ENCODE data around the gene FGR. TPM values are rescaled to one million over a fixed set of nuclear protein-coding genes. Genes with fewer than 3 reads are reported as not detected.
A peak's percentile ranks its signal among the peaks of the same experiment; 100 is the strongest.

Gene FGR
- total and polyA plus RNA-seq, 2 donors (not counting 1 experiment from before 2014, with no cell fraction given) = 57.0 to 295 TPM

DNA sequence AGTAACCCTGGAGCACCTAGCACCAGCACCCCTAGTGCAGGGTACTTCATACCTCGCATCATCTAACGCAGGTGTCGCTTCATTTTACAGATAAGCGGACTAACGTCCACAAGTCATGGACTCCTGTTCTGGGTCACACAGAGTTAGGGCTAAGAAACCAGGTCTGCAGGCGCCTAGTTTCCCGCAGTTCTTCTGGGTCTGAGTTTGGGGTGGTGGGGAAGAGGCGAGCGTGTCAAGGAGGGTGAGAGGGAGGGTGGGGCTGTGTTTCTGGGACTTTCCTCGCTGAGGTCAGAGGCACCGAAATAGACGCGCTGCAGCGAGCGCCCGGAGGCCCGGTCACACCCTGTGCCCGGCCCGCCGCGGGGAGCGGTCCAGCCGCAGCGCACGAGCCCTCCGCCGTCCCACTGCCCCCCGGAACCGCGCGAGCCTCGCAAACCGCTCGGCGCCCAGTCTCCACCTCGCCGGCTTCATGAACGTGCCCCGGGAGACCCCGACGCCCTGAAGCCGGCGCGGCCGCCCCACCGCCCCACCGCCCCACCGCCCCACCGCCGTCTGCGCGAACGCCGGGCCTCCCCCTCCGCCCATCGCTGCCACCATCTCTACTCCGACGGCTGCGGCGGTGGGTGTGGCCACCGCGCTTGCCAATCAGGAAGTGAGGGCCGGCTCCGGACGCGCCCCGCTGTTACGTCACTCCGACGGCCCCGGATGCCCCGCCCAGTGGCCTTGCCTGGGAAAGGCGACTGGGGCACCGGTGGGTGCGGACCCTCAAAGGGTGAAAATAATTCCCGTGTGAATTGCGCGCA lies 24.7 kb upstream of the FGR start:
- Histone ChIP-seq H3K27me3 (replicated peaks in 1 of 4; ENCODE audit: control extremely low read depth in 1 of 4, control insufficient read depth in 3 of 4, insufficient read depth in 4 of 4, low read length in 3 of 4) (no peaks in the 10 kb centered on the region), H4K20me1 (ENCODE audit: control insufficient read depth, insufficient read depth, low read length, poor library complexity, severe bottlenecking) (no peaks in the 10 kb centered on the region), H3K36me3 (replicated peaks in 1 of 2; ENCODE audit: control extremely low read depth in 1 of 2, control insufficient read depth in 1 of 2, extremely low read depth in 1 of 2, insufficient read depth in 2 of 2, low read length in 1 of 2) (no peaks in the 10 kb centered on the region), H3K79me2 (ENCODE audit: control insufficient read depth, insufficient read depth, low read length) (no peaks in the 10 kb centered on the region), H3K4me3 (ENCODE audit: control extremely low read depth in 1 of 5, extremely low read depth in 1 of 5, insufficient read depth in 1 of 5, low read depth in 2 of 5, low read length in 4 of 5) (peak overlapping the region; percentile 22 to 65 (median 39)), H2AFZ (ENCODE audit: insufficient read depth, low read depth, low read length, poor library complexity, severe bottlenecking) (peak overlapping the region; percentile 65), H3K9ac (ENCODE audit: low read length) (peak overlapping the region; percentile 73), H3K4me1 (ENCODE audit: control insufficient read depth in 2 of 2, insufficient read depth in 2 of 2, low read length in 2 of 2) (peaks cover 42 to 68% of the 10 kb centered on the region in 2 donors), H3K27ac (ENCODE audit: low read length in 2 of 2) (peak overlapping the region; percentile 98 to 100), H3K9me3 (ENCODE audit: control extremely low read depth in 1 of 3, control insufficient read depth in 2 of 3, insufficient read depth in 1 of 3, low read length in 2 of 3) (no peaks in the 10 kb centered on the region), H3K4me2 (replicated peaks; ENCODE audit: low read depth, low read length, poor library complexity, severe bottlenecking) (peak overlapping the region; percentile 89)
- peak; percentile 96 for DNase-seq
- H3K9me3 Mint-ChIP-seq (ENCODE audit: insufficient read depth) = no peaks in the 10 kb centered on the region
- H3K27ac Mint-ChIP-seq = peak overlapping the region; percentile 99
- peak; percentile 70 for ATAC-seq (ENCODE audit: low read depth)
- peaks cover 61% of the 10 kb centered on the region for H3K4me1 Mint-ChIP-seq
- CTCF ChIA-PET = interaction anchor here (1.2 to 8.8 kb wide), 14 partner anchors 10 to 264 kb away, joined by 3 to 473 read pairs (median 8); partner anchors contain the start of gene AHDC1
- TF ChIP-seq EZH2 (IDR thresholded peaks at IDR 0.05; ENCODE audit: borderline replicate concordance, insufficient read depth, low read depth, low read length, poor library complexity, severe bottlenecking) = no peak
- TF ChIP-seq, protein P1, sequence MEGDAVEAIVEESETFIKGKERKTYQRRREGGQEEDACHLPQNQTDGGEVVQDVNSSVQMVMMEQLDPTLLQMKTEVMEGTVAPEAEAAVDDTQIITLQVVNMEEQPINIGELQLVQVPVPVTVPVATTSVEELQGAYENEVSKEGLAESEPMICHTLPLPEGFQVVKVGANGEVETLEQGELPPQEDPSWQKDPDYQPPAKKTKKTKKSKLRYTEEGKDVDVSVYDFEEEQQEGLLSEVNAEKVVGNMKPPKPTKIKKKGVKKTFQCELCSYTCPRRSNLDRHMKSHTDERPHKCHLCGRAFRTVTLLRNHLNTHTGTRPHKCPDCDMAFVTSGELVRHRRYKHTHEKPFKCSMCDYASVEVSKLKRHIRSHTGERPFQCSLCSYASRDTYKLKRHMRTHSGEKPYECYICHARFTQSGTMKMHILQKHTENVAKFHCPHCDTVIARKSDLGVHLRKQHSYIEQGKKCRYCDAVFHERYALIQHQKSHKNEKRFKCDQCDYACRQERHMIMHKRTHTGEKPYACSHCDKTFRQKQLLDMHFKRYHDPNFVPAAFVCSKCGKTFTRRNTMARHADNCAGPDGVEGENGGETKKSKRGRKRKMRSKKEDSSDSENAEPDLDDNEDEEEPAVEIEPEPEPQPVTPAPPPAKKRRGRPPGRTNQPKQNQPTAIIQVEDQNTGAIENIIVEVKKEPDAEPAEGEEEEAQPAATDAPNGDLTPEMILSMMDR (IDR thresholded peaks at IDR 0.05) = no peak
- H3K4me3 Mint-ChIP-seq = peak overlapping the region; percentile 90
- H3K27me3 Mint-ChIP-seq = no peaks in the 10 kb centered on the region
- WGBS (ENCODE audit: insufficient coverage) = 5% methylated on average over 66 of the region's 78 CpGs
- intact Hi-C loops (cut with micrococcal nuclease) = loop anchor here (1.0 to 10.0 kb wide), 5 partner anchors 15 to 555 kb away; partner anchors contain the start of gene WASF2
- POLR2A ChIA-PET = interaction anchor here (0.9 to 6.7 kb wide), 6 partner anchors 10 to 257 kb away, joined by 3 to 55 read pairs (median 5); partner anchors contain the start of gene FGR
